T-helper 2 cell (primary cell): ENCODE results near the gene DAPK1.
"Not testable (repeated sequence)": the region's sequence is repeated elsewhere in the genome, so short reads cannot be mapped to it uniquely, and the experiment has no call there.

ENCODE experiments used
- DNase-seq, 5 experiments: peaks; one replicate each; pipeline versions ENCODE4 v3.0.0 to v3.0.0-alpha.2; 2012 to 2022

DAPK1 gene

DNA sequence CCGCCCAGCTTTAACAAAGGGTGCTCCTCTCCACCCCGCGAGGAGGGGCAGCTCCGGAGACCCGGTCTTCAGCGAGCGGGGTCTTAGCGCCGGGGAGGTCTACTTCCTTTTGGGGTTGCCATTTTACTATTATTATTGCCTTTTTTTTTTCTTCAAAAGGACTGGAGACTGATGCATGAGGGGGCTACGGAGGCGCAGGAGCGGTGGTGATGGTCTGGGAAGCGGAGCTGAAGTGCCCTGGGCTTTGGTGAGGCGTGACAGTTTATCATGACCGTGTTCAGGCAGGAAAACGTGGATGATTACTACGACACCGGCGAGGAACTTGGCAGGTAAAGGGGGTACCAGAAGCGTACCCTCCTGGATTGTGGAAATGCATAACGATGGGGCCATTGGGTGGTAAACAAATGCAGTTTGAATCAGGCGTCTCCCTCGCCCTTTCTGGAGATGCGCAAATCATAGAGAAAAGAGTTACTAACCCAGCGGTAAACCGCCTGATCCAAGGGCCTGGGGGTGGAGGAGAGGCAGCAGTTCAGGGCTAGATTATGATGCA lies 1.2 kb downstream of the DAPK1 start:
- DNase-seq, result peak in 1 of 5 experiments; percentile 24

DNA sequence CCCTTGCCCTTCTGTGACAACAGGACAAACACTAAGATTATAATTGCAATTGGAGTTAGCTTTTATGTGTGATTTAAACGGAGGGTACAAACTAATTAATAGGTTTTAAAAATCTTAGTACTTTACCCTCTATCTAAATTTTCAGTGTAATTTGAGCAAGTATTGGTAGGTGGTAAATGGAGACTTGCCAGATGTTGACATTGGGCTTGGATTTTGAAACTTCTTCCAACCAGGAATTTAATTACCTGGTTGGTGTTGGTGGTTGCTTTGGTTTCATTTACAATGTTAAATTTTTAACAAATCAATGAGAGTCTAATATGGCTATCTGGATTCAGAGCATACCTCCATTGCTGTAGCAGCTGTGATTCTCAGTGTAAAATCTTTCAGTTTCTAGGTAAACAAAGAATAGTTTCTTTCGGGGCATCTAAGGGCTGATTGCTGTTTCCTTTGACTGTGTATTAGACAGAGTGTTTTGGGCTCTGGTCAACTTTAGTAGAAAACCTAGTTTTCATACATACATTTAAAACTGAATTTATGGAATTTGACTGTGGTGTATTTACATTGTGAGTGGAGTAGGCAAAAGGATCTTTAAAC lies 1.9 kb downstream of the DAPK1 start:
- DNase-seq, result peak in 1 of 5 experiments; percentile 47

DNA sequence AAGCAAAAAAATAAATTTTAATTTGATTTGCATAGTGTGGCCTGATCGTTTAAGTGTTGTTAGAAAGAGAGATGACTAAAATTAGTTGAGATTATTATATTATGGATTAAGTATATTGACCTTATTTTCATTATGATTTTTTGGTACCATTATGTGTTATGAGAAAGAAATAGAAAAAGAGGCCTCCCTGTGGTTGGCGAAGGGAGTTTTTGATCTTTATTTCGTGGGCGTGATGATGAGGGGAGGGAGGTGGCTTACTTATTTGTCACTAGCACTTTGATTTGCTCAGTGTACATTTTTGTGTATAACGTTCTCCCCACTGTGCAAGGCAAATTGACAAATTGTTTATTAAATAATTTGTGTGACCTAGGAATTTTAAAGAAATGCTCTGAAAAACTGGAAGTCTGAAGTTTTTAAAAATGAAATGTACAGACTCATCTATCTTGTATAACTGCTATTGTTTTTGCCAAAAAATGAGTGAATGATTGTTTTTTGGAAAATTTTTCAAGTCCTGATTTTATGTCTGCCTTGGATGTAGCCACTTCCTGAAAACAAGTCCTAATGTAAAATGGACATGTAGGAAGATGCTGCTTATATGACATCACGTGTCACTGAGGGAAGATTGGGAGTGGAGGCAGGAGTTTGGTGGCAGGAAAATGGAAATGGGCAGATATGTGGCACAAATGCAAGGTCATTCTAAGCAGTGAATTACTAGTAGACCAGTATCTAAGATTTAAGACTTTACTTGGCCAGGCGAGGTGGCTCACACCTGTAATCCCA lies 3.0 kb downstream of the DAPK1 start:
- peak in 1 of 5 experiments; percentile 79 for DNase-seq

DNA sequence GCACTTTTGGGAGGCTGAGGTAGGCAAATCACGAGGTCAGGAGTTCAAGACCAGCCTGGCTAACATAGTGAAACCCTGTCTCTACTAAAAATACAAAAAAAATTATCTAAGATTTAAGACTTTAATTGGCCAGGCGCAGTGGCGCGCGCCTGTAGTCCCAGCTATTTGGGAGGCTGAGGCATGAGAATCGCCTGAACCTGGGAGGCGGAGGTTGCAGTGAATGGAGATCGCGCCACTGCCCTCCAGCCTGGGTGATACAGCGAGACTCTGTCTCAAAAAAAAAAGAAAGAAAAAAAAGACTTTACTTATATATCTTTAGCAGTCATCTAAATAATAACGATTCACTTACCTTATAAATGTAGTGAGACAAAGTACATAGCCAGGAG lies 3.6 kb downstream of the DAPK1 start:
- DNase-seq, result not testable (repeated sequence)

DNA sequence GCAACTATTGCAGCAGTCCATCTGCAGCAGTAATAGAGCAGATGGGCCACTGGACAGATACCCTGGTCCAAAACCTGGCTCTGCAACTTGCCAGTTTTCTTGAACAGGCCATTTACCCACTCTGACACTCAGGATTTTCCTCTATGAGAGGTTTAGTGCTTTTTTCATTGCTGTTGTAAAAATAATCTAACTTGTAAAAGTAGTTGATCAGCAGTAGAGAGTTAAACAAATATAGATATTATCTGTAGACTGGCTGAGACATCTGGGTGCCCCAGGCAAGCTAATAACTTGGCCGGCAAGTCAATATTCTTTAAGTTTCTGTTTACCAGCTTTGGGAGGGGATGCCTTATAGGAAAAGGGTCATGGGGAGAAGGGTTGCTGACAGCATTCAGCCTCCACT lies 4.1 kb downstream of the DAPK1 start:
- no peak for DNase-seq

DNA sequence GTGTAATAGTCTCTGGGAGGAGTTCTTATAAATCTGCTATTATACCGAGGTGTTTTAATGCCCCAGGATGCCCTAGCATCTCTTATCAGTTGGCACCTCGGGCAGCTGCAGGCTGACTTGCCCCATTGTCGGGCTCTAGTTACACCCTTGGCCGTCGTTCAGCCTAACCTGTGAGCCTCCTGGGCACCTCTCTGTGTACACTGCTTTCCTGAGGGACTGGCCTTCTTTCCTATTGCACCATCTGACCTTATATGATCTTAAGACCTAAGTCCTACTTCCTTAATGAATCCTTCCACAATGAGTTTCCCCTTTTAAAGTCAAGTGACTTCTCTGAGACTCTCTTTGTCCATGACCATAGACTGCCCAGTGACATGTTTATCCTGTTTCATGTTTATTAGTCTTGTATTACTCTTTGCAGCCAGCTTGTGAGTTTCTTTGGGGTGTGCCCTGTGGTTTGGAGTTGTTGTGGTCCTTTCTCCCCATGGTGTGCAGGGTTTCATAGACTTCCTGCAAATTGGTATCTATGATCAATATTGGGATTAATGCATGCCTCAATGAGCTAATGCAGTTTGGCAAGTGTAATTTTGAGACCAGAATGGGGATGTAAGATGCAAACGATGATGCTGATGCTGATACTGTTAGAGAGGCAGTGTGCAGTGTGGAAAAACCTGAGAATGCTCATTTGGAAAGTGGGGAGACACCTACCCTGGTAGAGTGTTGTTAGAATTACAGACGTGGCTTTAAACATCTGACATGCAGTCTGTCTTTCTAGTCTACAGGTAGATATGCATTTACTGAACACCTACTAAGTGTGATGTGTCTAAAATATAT lies 4.9 kb downstream of the DAPK1 start:
- DNase-seq, result peak in 1 of 5 experiments; percentile 23

DNA sequence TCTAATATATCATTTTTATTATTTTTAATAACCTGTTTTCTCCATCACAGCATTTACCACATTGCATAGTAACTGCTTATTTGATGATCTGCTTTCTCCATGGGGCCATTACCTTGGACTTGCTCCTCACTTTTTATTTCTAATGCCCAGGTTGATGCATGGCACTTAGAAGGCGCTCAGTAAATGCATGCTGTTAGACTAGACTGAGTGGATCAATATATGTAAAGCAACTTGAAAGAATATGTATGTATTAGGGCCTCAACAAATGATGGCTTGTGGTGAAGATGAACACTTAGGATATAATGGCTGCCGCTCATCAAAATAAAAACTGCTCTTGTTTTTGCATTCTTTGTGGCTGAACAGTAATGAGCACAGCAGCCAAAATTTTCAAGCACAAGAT lies 5.8 kb downstream of the DAPK1 start:
- DNase-seq, result no peak

DNA sequence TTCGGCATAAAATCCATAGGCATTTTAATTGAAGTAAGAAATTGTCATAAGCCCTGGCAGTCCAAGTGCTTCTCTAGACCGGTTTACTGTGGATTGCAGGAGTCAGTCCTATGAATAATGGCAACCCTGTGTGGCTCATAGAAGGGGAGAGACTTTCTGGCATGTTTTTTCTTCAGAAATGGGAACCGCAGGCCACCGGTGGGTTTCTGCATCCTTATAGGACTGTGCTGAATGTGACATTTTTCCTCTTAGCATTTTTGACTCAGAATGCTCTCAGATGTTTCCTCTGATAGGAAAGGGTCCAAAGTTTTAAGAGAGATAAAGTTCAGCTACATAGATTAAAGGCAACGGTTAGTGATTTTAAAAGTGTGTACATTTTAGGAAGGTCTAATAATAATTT lies 6.3 kb downstream of the DAPK1 start:
- peak in 1 of 5 experiments; percentile 54 for DNase-seq

DNA sequence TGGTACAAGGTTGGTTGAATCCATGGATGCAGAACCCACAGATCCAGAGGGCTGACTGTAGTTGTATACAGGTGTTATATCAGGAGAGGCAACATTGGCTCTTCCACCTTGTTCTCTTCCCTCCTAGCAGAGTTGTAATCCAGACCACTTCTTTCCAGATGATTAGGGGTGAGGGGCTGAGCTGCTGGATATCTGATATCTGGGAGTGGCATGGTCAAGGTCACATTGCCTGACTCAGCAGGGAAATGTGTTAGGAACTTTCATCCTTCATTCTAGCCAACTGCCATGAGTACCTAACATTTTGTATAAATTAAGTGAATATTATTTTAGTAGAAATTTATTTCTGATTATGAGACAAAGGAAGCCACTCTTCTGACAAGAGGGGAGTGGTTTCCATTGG lies 7.3 kb downstream of the DAPK1 start:
- DNase-seq, result no peak

DNA sequence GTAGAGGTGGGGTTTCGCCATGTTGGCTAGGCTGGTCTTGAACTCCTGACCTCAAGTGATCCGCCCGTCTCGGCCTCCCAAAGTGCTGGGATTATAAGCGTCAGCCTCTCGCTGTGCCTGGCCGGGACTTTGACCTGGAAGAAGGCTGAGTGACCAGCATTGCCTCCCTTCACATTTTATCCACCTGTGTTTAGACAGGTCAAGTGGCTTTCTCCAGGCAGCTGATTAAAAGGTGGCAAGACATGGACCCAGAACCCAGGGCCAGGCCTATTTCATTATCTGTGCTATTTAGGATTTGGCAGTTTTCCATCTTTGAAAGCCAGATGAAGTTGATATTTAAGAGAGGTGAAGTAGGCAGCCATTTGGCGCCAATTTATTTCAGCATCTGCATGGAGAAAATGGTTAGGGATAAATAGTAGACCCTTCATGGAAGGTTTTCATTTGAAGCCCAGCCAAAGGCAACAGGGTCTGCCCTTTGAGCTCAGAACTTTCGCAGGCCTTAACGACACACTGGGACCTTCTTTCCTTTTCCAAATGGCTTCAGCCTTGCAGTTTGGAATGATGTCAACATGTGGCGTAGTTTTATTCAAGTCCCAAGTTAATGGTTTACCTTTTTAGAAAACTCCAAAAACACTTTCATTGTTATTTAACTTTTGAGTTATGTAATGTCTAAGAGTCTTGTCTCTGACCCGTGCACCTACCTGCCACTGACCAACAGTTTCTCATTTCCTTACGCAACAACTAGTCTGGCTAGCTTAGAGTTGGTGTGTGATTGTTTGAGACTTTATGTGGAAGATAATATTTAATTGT lies 8.4 kb downstream of the DAPK1 start:
- no peak for DNase-seq

DNA sequence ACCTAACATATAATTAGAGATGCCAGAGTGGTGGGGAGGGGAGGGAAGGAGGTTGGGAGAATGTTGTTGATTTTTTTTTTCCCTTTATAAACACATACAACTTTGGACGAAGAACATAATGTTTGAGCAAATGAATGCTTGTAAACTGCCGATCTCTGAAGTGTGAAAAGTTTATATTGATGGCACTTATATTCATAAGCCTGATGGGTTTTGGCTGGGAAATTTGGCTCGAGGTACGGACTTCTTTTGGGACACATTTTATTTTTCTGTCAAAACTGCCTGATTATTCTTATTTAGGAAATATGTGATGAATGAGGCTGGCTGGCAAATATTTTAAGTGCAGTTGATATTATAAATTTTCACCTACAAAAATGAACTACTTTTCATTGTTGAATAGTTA lies 9.9 kb downstream of the DAPK1 start:
- DNase-seq, result no peak

DNA sequence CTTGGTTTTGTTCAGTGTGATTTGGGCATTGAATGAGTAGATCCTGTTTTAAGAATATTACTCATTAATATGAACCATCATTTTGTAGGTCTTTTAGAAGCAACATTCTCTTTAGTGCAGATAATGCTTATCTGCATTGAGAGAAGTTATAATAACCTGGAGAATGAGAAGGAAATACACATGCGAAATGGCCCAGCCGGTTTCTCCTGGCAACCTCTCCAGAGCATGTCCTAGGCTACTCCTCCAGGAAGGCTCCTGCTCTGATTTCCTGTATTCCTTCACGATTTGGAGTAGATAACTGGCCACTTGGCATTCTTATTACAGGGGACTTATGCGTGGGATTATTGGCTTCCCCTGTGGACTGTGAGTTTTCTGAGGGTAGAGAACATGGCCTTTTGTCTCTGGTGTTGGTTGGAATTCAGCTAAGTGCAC lies 12.6 kb downstream of the DAPK1 start:
- no peak for DNase-seq

DNA sequence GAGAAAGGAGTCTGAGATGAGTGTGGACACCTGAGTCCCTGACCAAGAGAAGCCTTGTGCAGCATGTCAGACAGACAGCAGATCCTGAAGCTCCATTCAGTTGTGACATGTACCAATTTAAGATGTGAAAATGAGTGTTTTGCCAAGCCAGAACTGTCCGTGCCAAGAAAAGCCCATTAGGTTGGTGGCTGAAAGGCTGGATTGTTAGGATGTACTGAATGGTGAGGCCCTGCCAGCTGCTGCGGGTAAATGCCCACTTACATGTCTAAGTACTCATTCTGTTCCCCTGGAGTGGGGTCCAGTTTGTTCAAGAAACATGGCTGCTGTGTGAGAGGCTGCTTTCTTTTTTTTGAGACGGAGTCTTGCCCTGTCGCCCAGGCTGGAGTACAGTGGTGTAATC lies 14.6 kb downstream of the DAPK1 start:
- no peak for DNase-seq

DNA sequence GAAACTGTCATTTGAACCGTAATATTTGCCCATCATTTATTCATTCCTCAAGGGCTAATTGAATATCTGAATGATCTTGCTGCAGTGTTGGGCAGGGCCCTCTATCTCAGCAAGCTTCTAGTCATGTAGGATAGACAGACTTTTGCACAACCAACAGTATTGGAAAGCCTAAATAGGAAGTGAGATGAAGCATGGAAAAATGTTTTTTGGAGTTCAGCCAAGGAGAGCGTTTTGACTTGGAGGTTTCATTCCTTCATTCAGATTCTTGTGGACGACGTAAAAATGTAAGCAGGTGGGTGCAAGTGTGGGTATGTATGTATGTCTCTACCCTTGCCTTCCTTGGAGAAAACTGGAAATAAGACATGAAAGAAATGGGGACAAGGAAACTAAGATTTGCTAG lies 15.5 kb downstream of the DAPK1 start:
- DNase-seq, result no peak

DNA sequence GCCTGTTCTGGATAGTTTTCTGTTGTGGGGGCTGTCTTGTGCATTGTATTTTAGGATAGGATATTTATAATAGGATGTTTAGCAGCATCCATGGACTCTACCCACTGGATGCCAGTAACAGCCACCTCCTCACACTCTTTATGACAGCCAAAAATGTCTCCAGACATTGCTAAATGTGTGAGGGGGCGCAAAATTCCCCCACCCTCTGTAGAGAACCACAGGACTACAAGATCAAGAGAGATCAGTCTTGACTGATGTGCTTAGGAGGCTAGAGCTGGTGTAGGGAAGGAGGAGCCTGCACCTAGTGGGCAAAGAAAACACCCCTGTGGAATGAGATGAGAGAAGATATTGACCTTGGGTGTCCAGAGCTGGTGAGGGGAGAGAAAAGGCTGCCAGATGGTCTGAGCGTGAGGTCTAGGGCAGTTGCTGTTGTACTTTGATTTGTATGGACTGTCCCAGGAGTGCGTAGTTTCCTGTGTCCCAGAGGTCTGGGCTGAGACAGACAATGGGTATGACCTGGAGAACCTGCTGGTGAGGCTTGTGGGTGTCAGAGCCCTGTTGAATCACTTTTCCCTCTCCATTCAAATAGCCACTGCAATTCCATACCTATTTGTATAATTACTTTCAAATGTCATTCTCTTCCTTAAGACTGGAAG lies 16.3 kb downstream of the DAPK1 start:
- no peak for DNase-seq

DNA sequence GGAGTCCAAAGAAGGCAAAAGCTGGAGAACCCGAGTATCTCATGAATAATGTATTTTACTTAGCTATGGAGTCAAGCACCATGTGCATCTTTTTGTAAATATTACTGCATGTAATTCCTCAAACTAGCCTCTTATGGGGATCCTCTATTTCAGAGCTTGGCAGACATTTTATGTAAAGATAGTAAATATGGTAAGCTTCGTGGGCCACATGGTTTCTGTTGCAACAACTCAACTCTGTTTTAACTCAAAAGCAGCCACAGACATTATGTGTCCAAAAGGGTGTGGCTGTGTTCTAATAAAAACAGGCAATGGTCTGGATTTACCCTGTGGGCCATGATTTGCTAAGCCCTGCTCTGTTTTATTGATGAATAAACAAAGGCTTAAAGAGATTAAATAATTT lies 17.3 kb downstream of the DAPK1 start:
- no peak for DNase-seq

DNA sequence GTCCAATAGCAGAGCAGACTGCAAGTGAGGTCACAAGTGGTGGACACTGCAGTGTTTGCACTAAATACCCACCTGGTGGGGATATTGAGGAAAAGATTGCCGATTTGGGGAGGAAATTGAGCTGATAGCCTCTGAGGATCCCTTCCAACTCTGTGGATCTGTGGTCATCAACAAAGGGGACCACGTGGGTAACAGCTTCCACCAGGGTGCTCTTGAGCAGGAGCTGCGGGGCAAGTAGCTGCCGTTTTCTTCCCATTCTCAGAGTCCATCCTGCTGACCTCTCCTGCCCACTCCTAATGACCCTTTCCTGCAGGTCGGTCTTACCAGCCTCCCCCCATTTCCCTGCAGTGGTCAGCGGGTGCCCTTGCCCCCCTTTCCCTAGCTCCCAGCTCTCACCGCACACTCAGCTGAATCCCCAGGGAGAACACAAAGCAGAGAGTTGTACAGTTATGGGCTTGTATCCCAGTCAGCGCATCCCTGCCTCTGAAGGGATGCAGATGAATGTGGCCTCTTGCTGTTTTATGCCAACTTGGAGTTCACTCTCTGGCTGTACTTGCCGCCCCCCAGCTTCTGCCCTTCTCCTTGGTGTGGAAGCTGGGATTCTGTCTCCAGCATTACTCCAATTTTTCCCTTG lies 18.0 kb downstream of the DAPK1 start:
- no peak for DNase-seq

DNA sequence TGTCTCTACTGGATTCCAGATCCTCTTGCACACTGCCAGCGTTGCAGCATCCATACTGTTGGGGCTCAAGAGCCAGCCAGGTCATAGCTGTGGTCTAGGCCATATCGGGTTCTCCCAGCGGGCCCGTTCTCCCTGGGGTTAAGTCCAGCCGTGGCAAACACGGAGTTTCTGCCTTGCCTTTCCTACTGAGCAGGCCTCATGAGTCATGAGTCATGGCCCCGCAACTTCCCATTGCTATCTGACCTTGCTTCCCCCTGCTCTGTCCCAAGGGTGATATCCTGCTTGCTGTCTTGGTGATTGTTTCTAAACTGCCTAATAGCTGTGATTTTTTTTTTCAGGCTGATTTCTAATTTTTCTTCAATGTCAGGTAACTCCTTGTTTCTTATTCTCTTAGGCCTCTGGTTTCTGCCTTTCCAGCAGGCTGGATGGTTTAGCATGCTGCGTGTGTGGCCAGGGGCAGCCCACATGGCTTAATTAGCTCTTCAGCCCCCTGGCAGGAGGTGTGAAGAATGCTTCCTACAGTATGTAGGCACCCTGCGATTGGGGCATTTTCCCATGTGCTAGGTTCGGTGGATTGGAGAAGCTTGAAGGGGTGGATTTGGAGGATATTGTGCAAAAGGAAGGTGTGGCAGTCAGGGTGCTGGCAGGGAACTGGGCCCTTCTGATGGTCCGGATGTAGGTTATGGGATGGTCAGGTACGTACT lies 18.7 kb downstream of the DAPK1 start:
- DNase-seq, result no peak

DNA sequence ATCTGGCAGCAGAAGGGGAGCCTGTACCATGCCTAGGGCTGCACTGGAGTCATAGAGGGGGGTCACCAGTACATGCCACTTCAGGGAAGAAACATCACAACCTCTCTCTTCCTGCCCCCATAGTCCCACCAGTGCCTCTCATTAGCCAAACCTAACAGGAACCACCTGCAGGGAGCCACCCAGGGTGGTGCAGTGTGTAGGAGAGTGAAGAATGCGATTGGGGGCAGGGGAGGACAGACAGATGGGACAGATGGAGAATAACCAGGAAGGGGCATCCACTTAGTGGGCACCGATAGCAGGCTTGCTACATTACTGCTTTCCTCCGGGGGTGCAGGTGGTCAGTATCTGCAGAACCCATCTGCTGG lies 19.2 kb downstream of the DAPK1 start:
- no peak for DNase-seq

DNA sequence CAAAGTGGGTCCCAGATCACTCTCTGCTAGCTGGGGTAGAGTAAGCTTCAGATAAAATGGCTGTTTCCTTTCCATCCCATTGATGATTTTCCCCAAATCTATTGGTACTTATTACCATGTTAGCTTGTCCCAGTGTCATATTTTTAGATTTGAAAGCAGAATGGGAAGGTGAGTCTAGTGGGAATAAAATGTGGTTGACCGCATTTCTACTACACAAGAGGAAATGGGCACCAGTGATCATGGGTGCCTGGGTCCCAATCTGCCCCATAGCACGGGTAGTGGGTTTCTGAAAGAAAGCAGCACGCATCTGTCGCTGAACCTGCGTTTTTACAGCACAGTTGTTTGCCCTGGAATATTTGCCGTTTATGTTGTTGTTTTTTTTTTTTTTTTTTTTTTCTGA lies 20.1 kb downstream of the DAPK1 start:
- no peak for DNase-seq
